IPS-15b (cell line): ENCODE results near the gene ZBTB4.

ENCODE experiments used
- H3K27me3 ChIP-seq: one replicate; pipeline ENCODE4 v1.6.1; 2013; ENCODE audit warnings: low read length; ENCODE audit not compliant: control insufficient read depth, insufficient read depth
- H3K36me3 ChIP-seq: one replicate; pipeline ENCODE4 v1.6.1; 2013; ENCODE audit warnings: low read length; ENCODE audit not compliant: control insufficient read depth, insufficient read depth
- H3K4me1 ChIP-seq: one replicate; pipeline ENCODE4 v1.6.1; 2013; ENCODE audit warnings: mild to moderate bottlenecking, low read length; ENCODE audit not compliant: control insufficient read depth, insufficient read depth
- H3K4me3 ChIP-seq: one replicate; pipeline ENCODE4 v1.5.1; 2013; ENCODE audit warnings: low read depth, low read length
- H3K9ac ChIP-seq: one replicate; pipeline ENCODE4 v1.6.1; 2013; ENCODE audit warnings: low read depth, mild to moderate bottlenecking, low read length
- H3K9me3 ChIP-seq: one replicate; pipeline ENCODE4 v1.6.1; 2013; ENCODE audit warnings: mild to moderate bottlenecking, low read length; ENCODE audit not compliant: control insufficient read depth, insufficient read depth

Gene ZBTB4

GRCh38 chr17:7444682-7445618 is 34.5 kb downstream of the ZBTB4 start, which contains the start of gene CHRNB1:
Gene CHRNB1 (plus strand): TSS chr17:7445061. CDS start chr17:7445128, 67 bp downstream.
- H3K27me3 ChIP-seq, result peaks cover 26% of the 10 kb centered on the region
- H3K4me3 ChIP-seq, result peak within 1 kb of the TSS; percentile 58
- no peak within 1 kb of the TSS for H3K9ac ChIP-seq

GRCh38 chr17:7443499-7444485 is 35.6 kb downstream of the ZBTB4 start:
- no peak overlapping the region for H3K4me3 ChIP-seq
- H3K27me3 ChIP-seq, result peaks cover 30% of the 10 kb centered on the region
- peaks cover 2% of the 10 kb centered on the region for H3K36me3 ChIP-seq
- H3K4me1 ChIP-seq, result peaks cover 15% of the 10 kb centered on the region
- H3K9ac ChIP-seq, result no peak overlapping the region
- no peaks in the 10 kb centered on the region for H3K9me3 ChIP-seq

More at GRCh38 chr17:7444682-7445618, 34.5 kb downstream of the ZBTB4 start, which contains the start of gene CHRNB1:
- Histone ChIP-seq H3K4me1 (peaks cover 12% of the 10 kb centered on the region), H3K36me3 (peaks cover 2% of the 10 kb centered on the region), H3K9me3 (no peaks in the 10 kb centered on the region)

- Histone ChIP-seq H3K9me3 (no peaks in the 10 kb centered on the region), H3K27me3 (peaks cover 31% of the 10 kb centered on the region), H3K4me3 (no peak overlapping the region), H3K36me3 (peaks cover 2% of the 10 kb centered on the region), H3K9ac (no peak overlapping the region), H3K4me1 (peaks cover 19% of the 10 kb centered on the region)
Observed at GRCh38 chr17:7442142-7442541, 37.3 kb downstream of the ZBTB4 start.

GRCh38 chr17:7441266-7441665 is 38.2 kb downstream of the ZBTB4 start:
- peak overlapping the region; percentile 87 for H3K4me3 ChIP-seq
- peaks cover 2% of the 10 kb centered on the region for H3K36me3 ChIP-seq
- no peaks in the 10 kb centered on the region for H3K9me3 ChIP-seq
- no peak overlapping the region for H3K9ac ChIP-seq
- H3K27me3 ChIP-seq, result peaks cover 25% of the 10 kb centered on the region
- H3K4me1 ChIP-seq, result peaks cover 17% of the 10 kb centered on the region

DNA sequence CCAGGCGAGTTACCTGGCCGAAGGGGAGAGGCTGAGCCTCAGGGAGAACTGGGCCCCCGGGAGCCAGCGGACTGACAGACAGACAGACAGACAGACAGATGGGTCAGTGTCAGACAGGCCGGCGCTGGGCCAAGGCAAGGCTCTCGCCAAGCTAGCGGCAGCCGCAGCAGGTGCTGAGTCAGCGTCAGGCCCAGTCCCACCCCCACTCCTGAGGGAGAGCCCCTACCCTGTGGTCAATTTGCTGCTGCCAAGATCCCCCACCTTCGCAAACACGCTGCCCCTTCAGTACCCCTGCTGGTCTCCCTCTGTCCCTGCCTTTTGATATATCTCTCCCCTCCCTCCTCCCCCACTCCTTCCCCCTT is 38.6 kb downstream of the ZBTB4 start:
- Histone ChIP-seq H3K9ac (peak overlapping the region; percentile 92), H3K4me3 (peak overlapping the region; percentile 87), H3K27me3 (peaks cover 25% of the 10 kb centered on the region)

DNA sequence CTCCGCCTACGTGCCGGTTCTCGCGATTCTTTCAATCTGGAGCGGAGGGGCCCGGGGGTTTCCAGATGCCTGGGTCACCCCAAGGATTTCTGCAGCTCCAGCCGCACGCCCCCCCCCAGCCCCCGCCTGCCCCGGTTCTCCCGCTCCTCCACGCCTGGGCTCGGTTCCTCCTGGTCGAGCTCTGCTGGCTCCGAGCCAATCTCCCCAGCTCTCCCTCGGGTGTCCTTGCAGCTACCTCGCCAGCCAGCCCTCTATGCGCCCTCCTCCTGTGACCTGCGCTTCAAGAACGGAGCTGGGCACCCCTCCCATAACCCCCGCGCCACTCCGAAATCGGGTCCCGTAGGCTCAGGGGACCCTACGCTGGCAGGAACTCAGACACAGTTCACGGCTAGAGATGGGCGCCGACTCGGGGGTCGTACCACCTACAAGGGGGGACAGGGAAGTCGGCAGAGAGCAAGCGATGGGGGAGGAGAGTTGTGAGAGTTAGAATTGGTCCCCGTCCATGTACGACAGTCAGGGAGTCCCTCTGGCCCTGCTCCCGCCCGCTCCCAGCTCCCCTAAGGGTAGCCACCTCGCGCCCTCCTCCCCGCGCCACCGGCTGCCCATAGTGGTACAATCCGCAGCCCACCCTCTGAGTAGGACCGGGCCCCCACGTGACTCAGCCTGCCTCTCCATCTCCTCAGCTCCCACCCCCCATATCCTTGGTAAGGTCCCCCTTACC is 39.2 kb downstream of the ZBTB4 start:
- H3K27me3 ChIP-seq, result peaks cover 25% of the 10 kb centered on the region
- peak overlapping the region; percentile 87 for H3K4me3 ChIP-seq
- peak overlapping the region; percentile 92 for H3K9ac ChIP-seq

More for the DNA sequence above, 38.6 kb downstream of the ZBTB4 start:
- H3K4me1 ChIP-seq, result peaks cover 14% of the 10 kb centered on the region
- H3K9me3 ChIP-seq, result no peaks in the 10 kb centered on the region
- peaks cover 2% of the 10 kb centered on the region for H3K36me3 ChIP-seq

DNA sequence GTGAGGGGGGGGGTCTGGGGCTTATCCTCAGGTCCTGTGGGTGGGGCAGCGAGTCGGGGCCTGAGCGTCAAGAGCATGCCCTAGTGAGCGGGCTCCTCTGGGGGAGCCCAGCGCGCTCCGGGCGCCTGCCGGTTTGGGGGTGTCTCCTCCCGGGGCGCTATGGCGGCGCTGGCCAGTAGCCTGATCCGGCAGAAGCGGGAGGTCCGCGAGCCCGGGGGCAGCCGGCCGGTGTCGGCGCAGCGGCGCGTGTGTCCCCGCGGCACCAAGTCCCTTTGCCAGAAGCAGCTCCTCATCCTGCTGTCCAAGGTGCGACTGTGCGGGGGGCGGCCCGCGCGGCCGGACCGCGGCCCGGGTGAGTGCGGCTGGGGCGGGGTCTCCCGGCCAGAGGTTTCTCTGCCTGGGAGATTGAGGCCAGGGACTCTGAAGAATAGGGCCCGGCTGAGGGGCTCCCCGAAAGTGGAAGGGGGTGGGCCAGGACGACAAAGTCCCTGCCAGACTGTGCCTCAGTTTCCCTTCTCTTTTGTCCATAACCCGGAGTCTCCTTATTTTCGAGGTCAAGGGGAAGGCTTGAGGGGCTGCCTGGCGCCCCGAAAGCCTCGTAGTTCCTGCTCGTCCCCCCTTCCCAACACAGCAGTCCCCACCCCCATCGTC is 39.8 kb downstream of the ZBTB4 start, which contains the start of gene FGF11:
Gene FGF11 (plus strand): TSS at position 51 of the 651 bp plus-strand sequence. CDS start 109 bp downstream, at position 160.
- H3K9ac ChIP-seq, result peak within 1 kb of the TSS; percentile 92
- H3K27me3 ChIP-seq, result peaks cover 25% of the 10 kb centered on the region
- H3K4me3 ChIP-seq, result peak within 1 kb of the TSS; percentile 87
- H3K36me3 ChIP-seq, result peaks cover 2% of the 10 kb centered on the region
- no peaks in the 10 kb centered on the region for H3K9me3 ChIP-seq
- H3K4me1 ChIP-seq, result peaks cover 14% of the 10 kb centered on the region

More for the DNA sequence above, 39.2 kb downstream of the ZBTB4 start:
- Histone ChIP-seq H3K4me1 (peaks cover 14% of the 10 kb centered on the region), H3K9me3 (no peaks in the 10 kb centered on the region), H3K36me3 (peaks cover 2% of the 10 kb centered on the region)

GRCh38 chr17:7438656-7439460 is 40.6 kb downstream of the ZBTB4 start:
- no peaks in the 10 kb centered on the region for H3K9me3 ChIP-seq
- peaks cover 2% of the 10 kb centered on the region for H3K36me3 ChIP-seq
- H3K4me1 ChIP-seq, result peaks cover 11% of the 10 kb centered on the region
- peaks cover 19% of the 10 kb centered on the region for H3K27me3 ChIP-seq
- H3K9ac ChIP-seq, result no peak overlapping the region
- H3K4me3 ChIP-seq, result peak overlapping the region; percentile 87

- Histone ChIP-seq H3K9ac (no peak overlapping the region), H3K27me3 (peaks cover 14% of the 10 kb centered on the region), H3K4me1 (peaks cover 11% of the 10 kb centered on the region), H3K36me3 (peaks cover 2% of the 10 kb centered on the region), H3K9me3 (no peaks in the 10 kb centered on the region), H3K4me3 (peak overlapping the region; percentile 87)
Observed at GRCh38 chr17:7437950-7438614, 41.3 kb downstream of the ZBTB4 start.
